LNCaP clone FGC (cell line): ENCODE data around the gene CUEDC1.

Experiments
- DNase-seq: peaks from one replicate; pipeline ENCODE4 v3.0.0-alpha.2; 2011; ENCODE audit warnings: low read depth
- H3K4me3 ChIP-seq: 2 replicates; pipeline ENCODE4 v1.5.1; 2011; ENCODE audit warnings: mild to moderate bottlenecking, low read depth, low read length, control low read depth
- CTCF ChIP-seq: IDR thresholded peaks from 2 replicates; pipeline ENCODE4 v1.5.1; 2012; ENCODE audit warnings: mild to moderate bottlenecking; ENCODE audit not compliant: control insufficient read depth, insufficient read depth; ENCODE audit errors: extremely low read depth

CUEDC1 gene

GRCh38 chr17:57948555-57949420 is 6.4 kb downstream of the CUEDC1 start:
- no peak for TF ChIP-seq CTCF
- no peak for DNase-seq
- H3K4me3 ChIP-seq = no peak overlapping the region

- no peak for TF ChIP-seq CTCF
- no peak for DNase-seq
- no peak overlapping the region for H3K4me3 ChIP-seq
These were observed 7.0 kb downstream of the CUEDC1 start for GRCh38 chr17:57948169-57948554.

- TF ChIP-seq CTCF = no peak
- no peak for DNase-seq
- peak overlapping the region; percentile 48 for H3K4me3 ChIP-seq
These were observed 7.8 kb downstream of the CUEDC1 start for GRCh38 chr17:57947369-57947768.

- DNase-seq = no peak
- TF ChIP-seq CTCF = no peak
- H3K4me3 ChIP-seq = peak overlapping the region; percentile 48
These were observed 8.3 kb downstream of the CUEDC1 start for GRCh38 chr17:57946798-57947358.

GRCh38 chr17:57945996-57946797 is 9.0 kb downstream of the CUEDC1 start:
- no peak for TF ChIP-seq CTCF
- no peak for DNase-seq
- peak overlapping the region; percentile 48 for H3K4me3 ChIP-seq

GRCh38 chr17:57944908-57945307 is 10.3 kb downstream of the CUEDC1 start:
- no peak overlapping the region for H3K4me3 ChIP-seq
- no peak for DNase-seq

More at GRCh38 chr17:57944908-57945307, 10.3 kb downstream of the CUEDC1 start:
- TF ChIP-seq CTCF = no peak
